CD4-positive, alpha-beta memory T cell (primary cell): ENCODE results near the gene PER3. TPM values are rescaled to one million over a fixed set of nuclear protein-coding genes. Genes with fewer than 3 reads are reported as not detected.

Experiments used
- CTCF ChIA-PET: fragments of 350-600 bp; sonication (Branson Sonifier 250); formaldehyde crosslinking; loops from one replicate; lab custom pipeline; 2021; ENCODE audit warnings: inconsistent platforms; ENCODE audit not compliant: partially characterized antibody; lab: Charles Lee
- POLR2A ChIA-PET: fragments of 350-600 bp; sonication (Branson Sonifier 250); formaldehyde crosslinking; loops from one replicate; lab custom pipeline; 2021; ENCODE audit not compliant: partially characterized antibody; lab: Charles Lee
- DNase-seq, 5 donors: peaks; one replicate each; pipeline versions ENCODE4 v3.0.0 to v3.0.0-alpha.2; 2020 to 2022; ENCODE audit warnings: mixed read lengths in 1 of 5
- H3K27ac ChIP-seq: one replicate; pipeline ENCODE4 v1.7.0; 2013; ENCODE audit warnings: low read depth, low read length
- H3K27me3 ChIP-seq: 2 replicates; pipeline ENCODE4 v1.7.0; 2013; ENCODE audit warnings: mild to moderate bottlenecking, low read length, moderate library complexity; ENCODE audit not compliant: insufficient read depth
- H3K36me3 ChIP-seq: 2 replicates; pipeline ENCODE4 v1.7.0; 2013; ENCODE audit warnings: mild to moderate bottlenecking, low read length, moderate library complexity; ENCODE audit not compliant: insufficient read depth
- H3K4me1 ChIP-seq: 2 replicates; pipeline ENCODE4 v1.7.0; 2013; ENCODE audit warnings: mild to moderate bottlenecking, low read length, moderate library complexity; ENCODE audit not compliant: insufficient read depth
- H3K4me3 ChIP-seq, 2 donors: one replicate each; pipeline ENCODE4 v1.7.0; 2013; ENCODE audit warnings: low read length in 2 of 2, mild to moderate bottlenecking in 1 of 2
- H3K9me3 ChIP-seq, 2 donors: one replicate each; pipeline ENCODE4 v1.7.0; 2013; ENCODE audit warnings: low read length in 2 of 2, control low read depth in 1 of 2; ENCODE audit not compliant: control insufficient read depth in 1 of 2
- H3K27ac Mint-ChIP-seq, 7 donors: one replicate each; pipeline ENCODE4 v1.8.0; 2020 to 2021; ENCODE audit warnings: mixed read lengths in 7 of 7, mild to moderate bottlenecking in 6 of 7, inconsistent platforms in 3 of 7, moderate library complexity in 3 of 7
- H3K27me3 Mint-ChIP-seq, 2 donors: one replicate each; pipeline ENCODE4 v1.8.0; 2020 to 2021; ENCODE audit warnings: mixed read lengths in 2 of 2
- H3K36me3 Mint-ChIP-seq, 2 donors: one replicate each; pipeline ENCODE4 v1.8.0; 2020 to 2021; ENCODE audit warnings: mixed read lengths in 2 of 2, inconsistent platforms in 1 of 2, mild to moderate bottlenecking in 1 of 2
- H3K4me1 Mint-ChIP-seq, 4 donors: one replicate each; pipeline ENCODE4 v1.8.0; 2020 to 2021; ENCODE audit warnings: mixed read lengths in 4 of 4, mild to moderate bottlenecking in 1 of 4
- H3K4me3 Mint-ChIP-seq, 8 donors: one replicate each; pipeline ENCODE4 v1.8.0; 2020 to 2021; ENCODE audit warnings: mixed read lengths in 8 of 8, mild to moderate bottlenecking in 7 of 8, moderate library complexity in 6 of 8, inconsistent platforms in 3 of 8
- H3K9me3 Mint-ChIP-seq, 8 donors: one replicate each; pipeline ENCODE4 v1.8.0; 2020 to 2021; ENCODE audit warnings: mixed read lengths in 8 of 8, mild to moderate bottlenecking in 5 of 8, inconsistent platforms in 3 of 8, moderate library complexity in 1 of 8
- intact Hi-C: fragments of 100-400 bp; cut with micrococcal nuclease; formaldehyde crosslinking; loops from one replicate; pipeline ENCODE4 v1.15.1; 2023
- polyA plus RNA-seq, 2 donors: library from polyadenylated mRNA; unstranded; fragments of 300-500 nt; fragmentation: Illumina TruSeq; gene quantifications; one replicate each; pipeline ENCODE4 v1.2.3, GENCODE V29; 2021
- total RNA-seq, 2 experiments: library from RNA; stranded (reverse); gene quantifications; one replicate each; pipeline ENCODE4 v1.2.3, GENCODE V29; 2021

Gene PER3
- total and polyA plus RNA-seq, 4 experiments from 2014 or later: 3.5 to 7.9 (median 6.1) TPM

- peak overlapping the region; percentile 32 to 80 for H3K4me3 ChIP-seq
- Mint-ChIP-seq H3K36me3 (peaks cover 18 to 42% of the 10 kb centered on the region in 2 donors), H3K9me3 (no peaks in the 10 kb centered on the region), H3K27ac (peak overlapping the region; percentile 80 to 90 (median 89)), H3K27me3 (peaks cover 2 to 6% of the 10 kb centered on the region in 2 donors), H3K4me1 (peaks cover 20 to 45% (median 35%) of the 10 kb centered on the region in 4 donors), H3K4me3 (peak overlapping the region; percentile 86 to 92 (median 90))
- no peaks in the 10 kb centered on the region for H3K27me3 ChIP-seq
- CTCF ChIA-PET: interaction anchor here (1.6 kb wide), 1 partner anchor 20 kb away, joined by 5 read pairs; no protein-coding TSS in a partner anchor
- no peaks in the 10 kb centered on the region for H3K9me3 ChIP-seq
- peak overlapping the region; percentile 80 for H3K27ac ChIP-seq
- POLR2A ChIA-PET: interaction anchor here (1.1 to 2.2 kb wide), 5 partner anchors 9 to 753 kb away, joined by 3 to 11 read pairs (median 3); no protein-coding TSS in a partner anchor
- no peak for DNase-seq
- intact Hi-C loops: loop anchor here (1.0 to 5.0 kb wide), 2 partner anchors 12 to 1070 kb away; partner anchors contain the start of genes DNAJC11 and PER3
- peaks cover 18% of the 10 kb centered on the region for H3K4me1 ChIP-seq
- H3K36me3 ChIP-seq: peaks cover 7% of the 10 kb centered on the region
These were observed 12.2 kb upstream of the PER3 start for GRCh38 chr1:7771823-7772299.

DNA sequence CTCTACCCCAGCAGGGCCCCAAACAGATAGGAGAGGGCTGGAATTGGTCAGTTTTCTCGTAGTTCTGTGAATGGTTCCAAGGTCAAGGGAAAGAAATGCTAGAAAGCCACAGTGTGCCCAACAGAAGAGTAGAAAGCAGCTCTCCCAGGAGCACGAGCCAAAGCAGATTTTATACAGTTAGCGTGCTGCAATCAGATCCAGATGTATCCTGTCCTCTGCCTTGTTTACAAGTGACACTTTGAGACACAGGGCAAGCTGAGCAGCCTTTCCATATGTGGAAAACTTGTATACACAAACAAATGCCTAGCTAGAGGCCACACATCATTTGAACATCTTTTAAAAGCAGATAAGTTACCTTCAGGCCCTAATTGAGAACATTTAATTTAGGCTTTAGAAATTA lies 6.5 kb upstream of the PER3 start:
- no peaks in the 10 kb centered on the region for H3K27me3 Mint-ChIP-seq
- H3K9me3 Mint-ChIP-seq: no peaks in the 10 kb centered on the region
- Histone ChIP-seq H3K27ac (no peak overlapping the region), H3K27me3 (no peaks in the 10 kb centered on the region), H3K36me3 (peaks cover 24% of the 10 kb centered on the region), H3K9me3 (no peaks in the 10 kb centered on the region), H3K4me3 (no peak overlapping the region), H3K4me1 (peaks cover 19% of the 10 kb centered on the region)
- intact Hi-C loops: no loop called here
- peaks cover 26 to 42% (median 34%) of the 10 kb centered on the region in 4 donors for H3K4me1 Mint-ChIP-seq
- H3K27ac Mint-ChIP-seq: no peak overlapping the region
- POLR2A ChIA-PET: no interaction called here
- H3K36me3 Mint-ChIP-seq: peaks cover 19 to 72% of the 10 kb centered on the region in 2 donors
- DNase-seq: no peak
- CTCF ChIA-PET: no interaction called here
- H3K4me3 Mint-ChIP-seq: no peak overlapping the region

GRCh38 chr1:7778133-7778628 lies 5.9 kb upstream of the PER3 start:
- Mint-ChIP-seq H3K4me1 (peaks cover 27 to 42% (median 34%) of the 10 kb centered on the region in 4 donors), H3K9me3 (no peaks in the 10 kb centered on the region), H3K4me3 (no peak overlapping the region), H3K27ac (no peak overlapping the region), H3K27me3 (no peaks in the 10 kb centered on the region), H3K36me3 (peaks cover 19 to 69% of the 10 kb centered on the region in 2 donors)
- CTCF ChIA-PET: no interaction called here
- H3K9me3 ChIP-seq: no peaks in the 10 kb centered on the region
- no peak for DNase-seq
- no peaks in the 10 kb centered on the region for H3K27me3 ChIP-seq
- no peak overlapping the region for H3K27ac ChIP-seq
- H3K4me1 ChIP-seq: peaks cover 20% of the 10 kb centered on the region
- no peak overlapping the region for H3K4me3 ChIP-seq
- peaks cover 24% of the 10 kb centered on the region for H3K36me3 ChIP-seq
- POLR2A ChIA-PET: no interaction called here
- intact Hi-C loops: no loop called here

DNA sequence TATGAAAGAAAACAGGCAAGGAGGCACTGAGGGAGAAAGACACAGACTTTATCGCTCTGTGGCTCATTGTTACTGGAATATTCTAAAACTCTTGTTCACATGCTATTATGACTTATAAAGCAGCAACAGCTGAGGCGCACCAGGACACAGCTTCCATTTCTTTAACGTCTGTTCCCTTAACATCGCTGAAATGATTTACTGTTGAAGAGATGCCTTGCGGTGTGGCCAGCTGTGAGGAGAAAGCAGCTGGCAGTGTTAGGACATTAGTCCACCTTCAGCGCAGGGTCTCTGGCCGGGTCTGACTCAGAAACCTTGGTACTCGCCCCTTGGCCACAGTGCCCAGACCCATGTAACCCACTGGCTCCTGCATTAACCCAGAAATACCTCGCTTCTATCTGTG lies 3.1 kb upstream of the PER3 start:
- Mint-ChIP-seq H3K36me3 (peaks cover 13 to 52% of the 10 kb centered on the region in 2 donors), H3K9me3 (no peaks in the 10 kb centered on the region), H3K27me3 (no peaks in the 10 kb centered on the region), H3K4me1 (peaks cover 20 to 33% (median 25%) of the 10 kb centered on the region in 4 donors), H3K27ac (peak overlapping the region in 2 of 7 donors; percentile 66 to 76), H3K4me3 (peak overlapping the region in 2 of 8 donors; percentile 7 to 53)
- intact Hi-C loops: no loop called here
- ChIA-PET CTCF (interaction anchor here (1.8 kb wide), 1 partner anchor 13 kb away, joined by 6 read pairs; no protein-coding TSS in a partner anchor), POLR2A (interaction anchor here (3.1 kb wide), 1 partner anchor 10 kb away, joined by 11 read pairs; the partner anchor contains the start of gene VAMP3)
- Histone ChIP-seq H3K36me3 (peaks cover 21% of the 10 kb centered on the region), H3K4me1 (peaks cover 28% of the 10 kb centered on the region), H3K9me3 (no peaks in the 10 kb centered on the region), H3K4me3 (no peak overlapping the region), H3K27me3 (no peaks in the 10 kb centered on the region), H3K27ac (no peak overlapping the region)
- DNase-seq: no peak

DNA sequence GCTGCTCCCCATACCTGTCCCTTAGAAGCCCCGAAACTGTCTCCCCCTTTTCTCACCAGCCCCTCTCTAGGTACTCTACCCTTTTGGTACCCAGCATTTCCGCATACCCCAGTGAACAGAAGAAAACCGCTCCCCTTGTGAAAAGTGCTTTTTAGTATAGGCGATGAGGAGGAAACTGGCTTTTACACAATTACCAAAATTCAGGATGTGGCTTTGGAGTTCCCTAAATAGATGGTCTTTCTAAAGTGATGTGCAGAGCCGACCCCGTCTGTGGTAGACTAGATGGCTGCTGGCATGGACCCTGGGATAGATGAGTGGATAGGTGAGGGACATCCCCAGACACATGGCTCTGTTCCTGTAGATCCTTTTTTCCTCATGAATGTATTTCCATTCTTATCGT lies 2.6 kb upstream of the PER3 start:
- no peak for DNase-seq
- intact Hi-C loops: no loop called here
- no peaks in the 10 kb centered on the region for H3K9me3 Mint-ChIP-seq
- H3K4me3 Mint-ChIP-seq: peak overlapping the region in 7 of 8 donors; percentile 7 to 87 (median 72)
- Histone ChIP-seq H3K36me3 (peaks cover 20% of the 10 kb centered on the region), H3K27ac (no peak overlapping the region), H3K4me1 (peaks cover 28% of the 10 kb centered on the region), H3K27me3 (no peaks in the 10 kb centered on the region), H3K4me3 (no peak overlapping the region), H3K9me3 (no peaks in the 10 kb centered on the region)
- ChIA-PET CTCF (interaction anchor here (1.8 kb wide), 1 partner anchor 13 kb away, joined by 6 read pairs; no protein-coding TSS in a partner anchor), POLR2A (interaction anchor here (3.1 kb wide), 1 partner anchor 10 kb away, joined by 11 read pairs; the partner anchor contains the start of gene VAMP3)
- peaks cover 10 to 52% of the 10 kb centered on the region in 2 donors for H3K36me3 Mint-ChIP-seq
- no peaks in the 10 kb centered on the region for H3K27me3 Mint-ChIP-seq
- peaks cover 20 to 36% (median 27%) of the 10 kb centered on the region in 4 donors for H3K4me1 Mint-ChIP-seq
- H3K27ac Mint-ChIP-seq: peak overlapping the region; percentile 3 to 90 (median 74)

- DNase-seq: peak in 4 of 5 donors; percentile 11 to 44 (median 22)
- intact Hi-C loops: no loop called here
- Mint-ChIP-seq H3K27me3 (no peaks in the 10 kb centered on the region), H3K36me3 (peaks cover 9 to 50% of the 10 kb centered on the region in 2 donors), H3K27ac (peak overlapping the region; percentile 67 to 90 (median 83)), H3K9me3 (no peaks in the 10 kb centered on the region), H3K4me3 (peak overlapping the region; percentile 68 to 87 (median 81)), H3K4me1 (peaks cover 20 to 39% (median 27%) of the 10 kb centered on the region in 4 donors)
- peaks cover 17% of the 10 kb centered on the region for H3K36me3 ChIP-seq
- no peaks in the 10 kb centered on the region for H3K27me3 ChIP-seq
- ChIA-PET POLR2A (interaction anchor here (3.1 kb wide), 1 partner anchor 11 kb away, joined by 11 read pairs; the partner anchor contains the start of gene VAMP3), CTCF (interaction anchor here (1.8 kb wide), 1 partner anchor 14 kb away, joined by 6 read pairs; no protein-coding TSS in a partner anchor)
- no peaks in the 10 kb centered on the region for H3K9me3 ChIP-seq
- H3K4me1 ChIP-seq: peaks cover 28% of the 10 kb centered on the region
- peak overlapping the region in 1 of 2 donors; percentile 11 for H3K4me3 ChIP-seq
- H3K27ac ChIP-seq: no peak overlapping the region
These were observed 2.1 kb upstream of the PER3 start for GRCh38 chr1:7781923-7782495.
